Measurements from ENCODE around the gene PER1.

PER1 gene

DNA sequence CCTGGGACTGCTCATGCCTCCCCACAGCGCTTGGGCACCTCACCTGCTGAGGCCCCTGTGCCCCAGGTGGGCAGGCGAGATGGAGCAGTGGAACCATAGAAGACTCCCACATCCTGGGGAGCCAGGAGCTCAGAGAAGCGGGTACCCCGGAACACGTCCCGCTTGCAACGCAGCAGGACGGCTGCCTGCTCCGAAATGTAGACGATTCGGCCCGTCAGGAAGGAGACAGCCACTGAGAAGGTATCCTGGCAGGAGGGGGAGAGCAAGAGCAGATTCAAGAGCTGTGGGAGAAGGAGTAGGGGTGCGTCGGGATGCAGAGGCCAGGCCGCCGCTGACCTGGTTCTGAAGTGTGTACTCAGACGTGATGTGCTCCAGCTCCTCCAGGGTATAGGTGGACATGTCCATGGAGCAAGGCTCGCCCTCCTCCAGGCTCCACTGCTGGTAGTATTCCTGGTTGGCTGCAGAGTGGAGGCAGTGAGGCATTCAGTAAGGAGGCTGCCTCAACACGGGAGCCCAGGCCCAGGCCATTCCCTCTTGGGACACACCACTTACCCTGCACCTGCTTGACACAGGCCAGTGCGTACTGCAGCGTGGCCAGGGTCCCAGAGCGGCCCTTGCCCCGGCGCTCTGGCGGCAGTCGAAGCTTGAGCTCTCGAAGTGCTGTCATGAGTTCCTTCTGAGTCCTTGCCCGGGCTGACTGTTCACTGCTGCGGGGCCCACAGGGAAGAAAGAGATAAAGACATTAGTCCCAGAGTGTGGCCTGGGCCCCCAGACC is 2.6 kb downstream of the PER1 start:
- FAIRE-seq: no peak

DNA sequence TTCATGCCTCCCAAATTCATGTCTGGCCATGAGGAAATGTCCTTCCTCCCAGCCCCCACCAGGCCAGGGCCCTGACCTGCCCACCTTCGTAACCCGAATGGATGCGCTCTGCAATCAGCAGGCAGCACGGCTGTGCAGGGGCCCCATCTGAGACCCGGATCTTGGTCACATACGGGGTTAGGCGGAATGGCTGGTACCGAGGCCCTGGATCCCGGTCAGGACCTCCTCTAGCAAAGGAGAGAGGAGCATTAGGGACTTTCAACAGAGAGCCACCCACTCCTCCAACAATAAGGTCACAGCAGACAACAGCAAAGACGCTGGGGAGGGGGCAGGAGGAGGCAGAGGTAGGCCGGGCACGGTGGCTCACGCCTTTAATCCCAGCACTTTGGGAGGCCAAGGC is 3.6 kb downstream of the PER1 start:
- DNase-seq (ENCODE audit: insufficient read length, low spot score): no peak
- FAIRE-seq: no peak
- TF ChIP-seq TAF1 (IDR thresholded peaks at IDR 0.05; ENCODE audit: low read depth, low read length) (no peak), PAX5 (IDR thresholded peaks at IDR 0.05; ENCODE audit: insufficient read depth, low read length, severe bottlenecking) (no peak), POLR2A (IDR thresholded peaks at IDR 0.05; ENCODE audit: low read depth, low read length) (no peak), POLR2AphosphoS5 (IDR thresholded peaks at IDR 0.05; ENCODE audit: low read depth, low read length) (no peak), SPI1 (IDR thresholded peaks at IDR 0.05; ENCODE audit: low read depth, low read length) (no peak), POU2F2 (IDR thresholded peaks at IDR 0.05; ENCODE audit: low read depth, low read length) (no peak)

More for the DNA sequence above, 2.6 kb downstream of the PER1 start:
- no peak for TF ChIP-seq POLR2A (IDR thresholded peaks at IDR 0.05; ENCODE audit: low read depth, low read length)
- TF ChIP-seq POU2F2 (IDR thresholded peaks at IDR 0.05; ENCODE audit: low read depth, low read length): no peak
- no peak for TF ChIP-seq PAX5 (IDR thresholded peaks at IDR 0.05; ENCODE audit: insufficient read depth, low read length, severe bottlenecking)
- DNase-seq (ENCODE audit: insufficient read length, low spot score): no peak

DNA sequence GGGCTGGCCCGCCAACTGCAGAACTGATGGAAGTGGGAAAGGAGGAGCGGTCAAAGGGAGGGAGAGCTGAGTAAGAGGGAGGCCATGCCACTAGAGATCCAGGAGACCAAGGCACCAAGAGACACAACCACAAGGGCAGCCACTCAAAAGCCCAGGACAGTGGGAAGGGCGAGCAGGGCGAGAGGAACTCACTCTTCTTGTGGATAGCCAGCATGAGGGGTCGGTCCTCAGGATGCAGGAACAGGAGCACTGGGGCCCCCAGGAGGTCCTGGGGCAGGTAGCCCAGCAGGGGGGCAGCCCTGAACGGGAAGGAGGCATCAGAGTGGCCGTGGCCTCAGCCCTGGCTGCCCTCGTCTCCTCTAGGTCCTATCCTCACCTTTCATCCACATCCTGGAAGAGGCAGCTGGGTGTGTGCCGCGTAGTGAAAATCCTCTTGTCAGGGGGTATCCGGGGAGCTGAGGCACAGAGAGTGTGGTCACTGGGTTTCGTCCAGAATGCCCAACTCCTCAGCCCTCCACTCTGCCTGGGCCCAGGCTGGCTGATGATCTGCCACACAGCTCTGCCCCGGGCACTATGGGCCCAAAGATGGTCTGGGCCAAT is 4.3 kb downstream of the PER1 start:
- no peak for DNase-seq (ENCODE audit: insufficient read length, low spot score)
- FAIRE-seq: no peak
- no peak for TF ChIP-seq SPI1 (IDR thresholded peaks at IDR 0.05; ENCODE audit: low read depth, low read length)
- no peak for TF ChIP-seq POLR2A (IDR thresholded peaks at IDR 0.05; ENCODE audit: low read depth, low read length)
- TF ChIP-seq POLR2AphosphoS5 (IDR thresholded peaks at IDR 0.05; ENCODE audit: low read depth, low read length): no peak
- no peak for TF ChIP-seq TAF1 (IDR thresholded peaks at IDR 0.05; ENCODE audit: low read depth, low read length)

DNA sequence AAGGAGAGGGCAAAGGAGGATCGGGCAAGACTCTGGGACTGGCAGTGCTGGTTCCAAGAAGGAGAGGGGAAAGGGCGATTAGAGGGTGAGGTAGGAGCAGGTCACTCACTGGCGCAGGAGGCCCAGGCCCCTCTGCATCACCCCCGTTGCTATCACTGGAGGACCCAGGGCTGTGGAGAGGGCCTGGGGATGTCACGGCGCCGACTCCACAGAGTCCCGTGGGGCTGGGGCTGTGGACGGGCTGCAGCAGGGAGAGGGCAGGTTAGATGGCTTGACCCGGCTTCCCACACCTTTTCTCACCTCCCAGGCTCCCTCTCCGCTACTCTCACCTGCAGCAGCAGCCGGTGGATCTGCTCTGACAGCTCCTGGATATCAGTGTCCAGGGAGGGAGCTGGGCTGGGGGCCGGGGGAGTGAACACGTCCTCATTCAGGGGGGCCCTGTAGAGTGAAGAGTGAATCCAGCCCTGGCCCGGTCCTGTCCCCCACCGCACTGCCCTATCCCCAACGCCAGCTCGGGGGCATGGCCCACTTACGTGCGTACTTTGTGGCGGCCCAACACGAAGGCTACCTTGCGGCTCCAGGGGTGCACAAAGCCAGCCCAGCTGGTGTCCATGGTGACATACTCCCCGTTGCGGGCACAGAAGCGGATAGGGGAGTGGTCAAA is 4.9 kb downstream of the PER1 start:
- no peak for TF ChIP-seq TAF1 (IDR thresholded peaks at IDR 0.05; ENCODE audit: low read depth, low read length)
- no peak for TF ChIP-seq POLR2AphosphoS5 (IDR thresholded peaks at IDR 0.05; ENCODE audit: low read depth, low read length)
- no peak for TF ChIP-seq PAX5 (IDR thresholded peaks at IDR 0.05; ENCODE audit: insufficient read depth, low read length, severe bottlenecking)
- no peak for TF ChIP-seq POLR2A (IDR thresholded peaks at IDR 0.05; ENCODE audit: low read depth, low read length)
- TF ChIP-seq POU2F2 (IDR thresholded peaks at IDR 0.05; ENCODE audit: low read depth, low read length): no peak
- no peak for TF ChIP-seq SPI1 (IDR thresholded peaks at IDR 0.05; ENCODE audit: low read depth, low read length)
- no peak for FAIRE-seq
- no peak for DNase-seq (ENCODE audit: insufficient read length, low spot score)

DNA sequence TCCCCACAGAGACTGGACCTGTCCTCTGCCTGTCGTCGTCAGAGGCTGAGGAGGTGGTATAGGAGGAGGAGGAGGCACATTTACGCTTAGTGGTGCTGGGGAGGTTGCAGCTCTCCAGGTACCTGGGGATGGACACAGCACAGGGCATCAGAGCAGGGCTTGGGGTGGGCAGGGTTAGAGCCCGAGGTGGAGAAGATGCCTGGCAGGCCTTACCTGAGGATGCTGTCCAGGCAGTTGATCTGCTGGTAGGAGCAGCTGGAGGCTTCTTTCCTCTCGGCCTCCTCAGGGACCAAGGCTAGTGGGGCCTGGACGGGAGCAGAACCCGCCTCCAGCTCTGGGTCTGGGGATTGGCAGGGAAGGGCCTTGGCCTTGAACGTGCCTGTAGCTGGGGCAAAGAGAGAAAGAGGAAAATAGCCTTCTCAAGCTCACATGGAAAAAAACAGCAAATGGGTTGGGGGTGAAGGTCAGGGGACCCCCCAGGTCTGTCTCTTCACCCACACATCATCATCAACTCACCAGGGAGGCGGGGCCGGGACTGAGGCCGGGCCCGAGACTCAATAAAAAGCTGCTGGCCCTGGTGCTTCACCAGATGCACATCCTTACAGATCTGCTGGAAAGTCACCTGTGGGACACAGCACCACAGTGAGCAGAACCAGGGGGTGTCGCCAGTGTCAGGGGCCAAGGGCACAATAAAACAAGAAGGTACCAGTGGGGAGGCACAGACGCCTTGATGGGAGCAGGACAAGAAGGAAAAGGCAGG is 5.6 kb downstream of the PER1 start:
- TF ChIP-seq PAX5 (IDR thresholded peaks at IDR 0.05; ENCODE audit: insufficient read depth, low read length, severe bottlenecking): no peak
- no peak for TF ChIP-seq POLR2A (IDR thresholded peaks at IDR 0.05; ENCODE audit: low read depth, low read length)
- no peak for TF ChIP-seq SPI1 (IDR thresholded peaks at IDR 0.05; ENCODE audit: low read depth, low read length)
- no peak for TF ChIP-seq POU2F2 (IDR thresholded peaks at IDR 0.05; ENCODE audit: low read depth, low read length)
- no peak for TF ChIP-seq TAF1 (IDR thresholded peaks at IDR 0.05; ENCODE audit: low read depth, low read length)
- no peak for TF ChIP-seq POLR2AphosphoS5 (IDR thresholded peaks at IDR 0.05; ENCODE audit: low read depth, low read length)
- FAIRE-seq: no peak
- no peak for DNase-seq (ENCODE audit: insufficient read length, low spot score)

DNA sequence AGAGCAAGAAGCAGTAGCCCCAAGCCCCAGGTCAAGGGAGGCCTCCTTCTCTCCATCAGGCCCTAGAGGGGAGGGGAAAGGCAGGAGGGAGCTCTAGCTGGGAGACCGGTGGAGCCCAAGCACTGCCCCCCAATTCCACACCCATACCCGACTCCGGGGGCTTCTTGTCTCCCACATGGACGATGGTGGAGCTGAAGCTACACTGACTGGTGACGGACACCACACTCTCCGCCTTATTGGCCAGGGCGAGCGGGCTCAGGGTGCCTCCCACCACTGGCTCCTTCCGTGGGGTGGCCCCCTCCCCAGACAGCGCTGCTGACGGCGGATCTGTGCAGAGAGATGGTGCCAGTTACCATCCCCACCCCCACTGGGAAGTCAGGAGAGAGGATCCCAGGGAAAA is 6.4 kb downstream of the PER1 start:
- FAIRE-seq: no peak
- DNase-seq (ENCODE audit: insufficient read length, low spot score): no peak
- TF ChIP-seq PAX5 (IDR thresholded peaks at IDR 0.05; ENCODE audit: insufficient read depth, low read length, severe bottlenecking) (no peak), POU2F2 (IDR thresholded peaks at IDR 0.05; ENCODE audit: low read depth, low read length) (no peak), SPI1 (IDR thresholded peaks at IDR 0.05; ENCODE audit: low read depth, low read length) (no peak), POLR2AphosphoS5 (IDR thresholded peaks at IDR 0.05; ENCODE audit: low read depth, low read length) (no peak), TAF1 (IDR thresholded peaks at IDR 0.05; ENCODE audit: low read depth, low read length) (no peak), POLR2A (IDR thresholded peaks at IDR 0.05; ENCODE audit: low read depth, low read length) (no peak; the same call in 1 of the 2 replicates)

DNA sequence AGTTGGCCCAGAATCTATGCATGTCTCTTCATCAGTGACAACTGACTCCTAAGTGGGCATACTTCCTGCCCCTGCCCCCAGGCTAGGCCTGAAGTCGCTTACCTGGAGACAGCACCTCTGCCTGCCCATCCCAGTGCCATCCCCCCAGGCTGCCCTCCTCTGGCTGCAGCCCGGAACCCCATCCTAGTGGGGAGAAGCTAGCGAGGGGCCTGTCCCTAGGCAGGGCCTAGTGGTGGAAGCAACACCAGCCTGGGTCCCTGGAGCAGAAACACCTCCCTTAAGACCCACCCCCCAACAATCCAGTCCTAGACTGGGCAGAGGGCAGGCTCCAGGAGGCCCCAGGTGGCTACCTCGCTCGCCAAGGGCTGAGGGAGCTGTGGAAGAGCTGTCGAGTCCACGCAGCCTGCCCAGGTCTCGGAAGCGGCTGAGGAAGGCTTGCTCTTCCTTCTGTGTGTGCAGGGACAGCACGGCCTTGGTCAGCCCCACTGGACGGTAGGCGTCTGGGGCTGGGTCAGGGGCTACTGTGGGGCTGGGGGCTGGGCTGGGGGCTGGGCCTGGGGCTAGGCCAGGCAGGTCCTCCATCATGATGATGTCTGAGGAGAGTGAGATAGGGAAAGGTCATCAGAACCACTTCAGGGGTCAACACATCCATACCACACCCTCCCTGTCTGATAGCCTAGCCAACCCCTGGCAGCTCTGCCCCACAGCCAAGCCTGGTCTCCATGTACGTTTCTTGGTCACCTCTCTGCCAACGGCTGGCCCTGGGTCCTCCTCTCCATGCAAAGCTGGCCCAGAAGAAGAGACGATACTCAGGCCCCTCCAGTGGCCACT is 7.6 kb downstream of the PER1 start:
- DNase-seq (ENCODE audit: insufficient read length, low spot score) (no peak), FAIRE-seq (no peak)

DNA sequence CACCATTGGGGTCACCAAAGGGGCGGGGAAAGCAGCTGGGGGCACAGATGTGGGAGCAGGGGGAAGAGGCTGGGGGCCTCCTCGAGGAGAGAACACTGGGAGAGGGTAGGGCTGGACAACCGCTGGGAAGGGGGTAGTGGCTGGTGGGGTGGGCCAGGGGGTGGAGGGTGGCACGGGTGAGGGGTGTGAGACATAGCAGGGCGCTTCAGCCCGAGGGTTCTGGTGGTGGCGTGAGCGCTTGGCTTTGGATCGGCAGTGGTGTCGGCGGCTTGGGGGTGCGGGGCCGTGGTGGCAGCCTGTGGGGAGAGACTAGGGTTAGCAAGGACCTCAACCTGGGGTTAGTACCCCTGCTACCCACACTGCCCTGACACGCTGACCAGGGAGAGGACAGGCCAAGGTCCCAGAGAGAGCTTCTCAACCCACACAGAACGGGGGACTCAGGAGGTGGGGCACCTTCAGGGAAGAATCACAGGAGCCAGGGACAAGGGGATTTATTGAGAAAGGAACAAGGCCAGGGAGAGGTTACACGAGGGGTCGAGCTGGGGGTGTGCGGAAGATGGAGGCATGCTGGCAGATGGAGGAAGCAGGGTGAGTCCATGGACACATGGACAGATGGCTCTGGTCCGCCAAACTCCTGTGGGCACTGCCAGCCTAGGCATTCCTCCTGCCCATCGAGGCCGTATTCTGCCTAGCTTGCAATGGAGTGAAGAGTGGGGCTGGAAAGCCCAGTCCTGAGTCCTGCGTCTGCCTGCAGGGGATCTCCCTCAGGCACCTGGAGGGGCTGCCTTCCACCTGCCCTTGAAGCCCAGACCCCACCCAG is 8.4 kb downstream of the PER1 start:
- FAIRE-seq (no peak), DNase-seq (ENCODE audit: insufficient read length, low spot score) (no peak)
- no peak; the same call in 1 of the 2 replicates for TF ChIP-seq POLR2AphosphoS5 (IDR thresholded peaks at IDR 0.05; ENCODE audit: low read depth, low read length)
- TF ChIP-seq SPI1 (IDR thresholded peaks at IDR 0.05; ENCODE audit: low read depth, low read length): no peak
- no peak for TF ChIP-seq POU2F2 (IDR thresholded peaks at IDR 0.05; ENCODE audit: low read depth, low read length)
- TF ChIP-seq TAF1 (IDR thresholded peaks at IDR 0.05; ENCODE audit: low read depth, low read length): no peak
- TF ChIP-seq POLR2A (IDR thresholded peaks at IDR 0.05; ENCODE audit: low read depth, low read length): no peak
- no peak for TF ChIP-seq PAX5 (IDR thresholded peaks at IDR 0.05; ENCODE audit: insufficient read depth, low read length, severe bottlenecking)

More for the DNA sequence above, 7.6 kb downstream of the PER1 start:
- TF ChIP-seq TAF1 (IDR thresholded peaks at IDR 0.05; ENCODE audit: low read depth, low read length) (no peak), POU2F2 (IDR thresholded peaks at IDR 0.05; ENCODE audit: low read depth, low read length) (no peak), PAX5 (IDR thresholded peaks at IDR 0.05; ENCODE audit: insufficient read depth, low read length, severe bottlenecking) (no peak), SPI1 (IDR thresholded peaks at IDR 0.05; ENCODE audit: low read depth, low read length) (no peak)

All from GM12891 (cell line).